Ovary (tissue), 9 donors: Measurements from ENCODE around the gene TMEM72. TPM values are rescaled to one million over a fixed set of nuclear protein-coding genes. Genes with fewer than 3 reads are reported as not detected.

Experiments
- DNase-seq, 5 donors: peaks; one replicate each; pipeline ENCODE4 v3.0.0-alpha.2; 2019 to 2020
- H3K27ac ChIP-seq, 2 donors: fragments of 200-600 bp; one replicate each; pipeline versions ENCODE4 v1.5.1 to v1.8.0; 2019 to 2022
- H3K27me3 ChIP-seq: fragments of 200-600 bp; one replicate; pipeline ENCODE4 v1.8.0; 2022
- H3K36me3 ChIP-seq: fragments of 200-600 bp; sonication (generic); one replicate; pipeline ENCODE4 v1.5.1; 2019
- H3K4me1 ChIP-seq: one replicate; pipeline ENCODE4 v1.8.1; 2013; ENCODE audit warnings: mild to moderate bottlenecking, moderate library complexity; ENCODE audit not compliant: insufficient read depth
- H3K4me3 ChIP-seq: fragments of 200-600 bp; sonication (generic); one replicate; pipeline ENCODE4 v1.5.1; 2017
- H3K9me3 ChIP-seq, 2 donors: fragments of 200-600 bp in 1 of 2; sonication (generic) in 1 of 2; one replicate each; pipeline versions ENCODE4 v1.5.1 to v1.8.1; 2013 to 2019; ENCODE audit warnings: mild to moderate bottlenecking in 1 of 2, moderate library complexity in 1 of 2
- CTCF ChIP-seq, 3 donors: fragments of 450-650 bp in 2 of 3; fragments of 200-600 bp in 1 of 3; IDR thresholded peaks; one replicate each; pipeline versions ENCODE4 v1.5.1 to v1.8.0; 2016 to 2022; ENCODE audit warnings: antibody characterized with exemption in 3 of 3, mild to moderate bottlenecking in 1 of 3
- EP300 ChIP-seq: sonication (generic); formaldehyde crosslinking; IDR thresholded peaks from one replicate; pipeline ENCODE4 v1.6.1; 2017; ENCODE audit warnings: antibody characterized with exemption
- POLR2A ChIP-seq: fragments of 450-650 bp; IDR thresholded peaks from one replicate; pipeline ENCODE4 v1.6.1; 2017; ENCODE audit warnings: antibody characterized with exemption, mild to moderate bottlenecking, moderate library complexity
- WGBS, 3 donors: extraction: QIAGEN DNeasy Blood & Tissue Kit in 1 of 3; methylation state at CpG; one replicate each; pipeline versions ENCODE4 v1.1.5 to v1.1.7; 2013 to 2017; 5-methylcytosine and 5-hydroxymethylcytosine counted together
- intact Hi-C, 4 donors: fragments of 100-400 bp; cut with DNase I; formaldehyde crosslinking; loops; one replicate each; pipeline versions ENCODE4 v1.11.0 to v1.15.1; 2022 to 2023
- polyA plus RNA-seq, 2 donors: library from polyadenylated mRNA; stranded (reverse); fragments of 200-250 nt in 1 of 2; fragments of 350-450 nt in 1 of 2; fragmentation: Illumina TruSeq in 1 of 2; extraction: RNeasy Lipid Tissue Mini Kit (QIAGEN cat#74804) in 1 of 2; gene quantifications; one replicate each; pipeline ENCODE4 v1.2.3, GENCODE V29; 2013 to 2014
- total RNA-seq, 7 donors: library from RNA; depleted of rRNA in 2 of 7; stranded (reverse); fragments of >200 nt in 2 of 7; fragmentation: NEBNext Ultra II Directional in 3 of 7; extraction: Animal tissue kit (Norgen Biotek cat#: 25700) in 3 of 7; gene quantifications; one replicate each; pipeline versions ENCODE4 v1.1.0 to v1.2.4, GENCODE V29; 2016 to 2023
- donor health status: DM: no; HTN: no; CAD: no; lungs with moderate emphysema.
- donor health status: DM: no; HTN: no; CAD: no.
- donor health status: Bipolar disorder and iron deficiency.
- donor health status: DM: yes; HTN: yes; CAD: no.
- donor health status: DM: no; HTN: no; CAD: no.
- donor health status: DM: yes; HTN: yes; CAD: no.

The TMEM72 gene
- total and polyA plus RNA-seq, 9 donors = 0.05 TPM; not detected in 8

GRCh38 chr10:44890696-44891563 lies 20.2 kb upstream of the TMEM72 start:
- no peak for DNase-seq

GRCh38 chr10:44891721-44892120 lies 19.4 kb upstream of the TMEM72 start:
- H3K27ac ChIP-seq = no peak overlapping the region
- no peaks in the 10 kb centered on the region for H3K9me3 ChIP-seq
- 83 to 98% (median 94%) methylated on average over 1 of the region's 1 CpG for WGBS, 3 donors
- no peaks in the 10 kb centered on the region for H3K27me3 ChIP-seq
- H3K4me3 ChIP-seq = no peak overlapping the region
- intact Hi-C loops = no loop called here
- no peaks in the 10 kb centered on the region for H3K4me1 ChIP-seq
- no peak for TF ChIP-seq EP300
- no peak for TF ChIP-seq CTCF (IDR thresholded peaks at IDR 0.05)
- TF ChIP-seq POLR2A = no peak
- no peaks in the 10 kb centered on the region for H3K36me3 ChIP-seq
- DNase-seq = no peak

More at GRCh38 chr10:44890696-44891563, 20.2 kb upstream of the TMEM72 start:
- 83 to 88% (median 85%) methylated on average over 6 of the region's 6 CpGs for WGBS, 3 donors
- H3K27ac ChIP-seq = no peak overlapping the region
- H3K9me3 ChIP-seq = no peaks in the 10 kb centered on the region
- H3K4me3 ChIP-seq = no peak overlapping the region
- intact Hi-C loops = no loop called here
- no peaks in the 10 kb centered on the region for H3K27me3 ChIP-seq
- no peaks in the 10 kb centered on the region for H3K4me1 ChIP-seq
- TF ChIP-seq POLR2A = no peak
- TF ChIP-seq EP300 = no peak
- no peak for TF ChIP-seq CTCF (IDR thresholded peaks at IDR 0.05)
- H3K36me3 ChIP-seq = no peaks in the 10 kb centered on the region

DNA sequence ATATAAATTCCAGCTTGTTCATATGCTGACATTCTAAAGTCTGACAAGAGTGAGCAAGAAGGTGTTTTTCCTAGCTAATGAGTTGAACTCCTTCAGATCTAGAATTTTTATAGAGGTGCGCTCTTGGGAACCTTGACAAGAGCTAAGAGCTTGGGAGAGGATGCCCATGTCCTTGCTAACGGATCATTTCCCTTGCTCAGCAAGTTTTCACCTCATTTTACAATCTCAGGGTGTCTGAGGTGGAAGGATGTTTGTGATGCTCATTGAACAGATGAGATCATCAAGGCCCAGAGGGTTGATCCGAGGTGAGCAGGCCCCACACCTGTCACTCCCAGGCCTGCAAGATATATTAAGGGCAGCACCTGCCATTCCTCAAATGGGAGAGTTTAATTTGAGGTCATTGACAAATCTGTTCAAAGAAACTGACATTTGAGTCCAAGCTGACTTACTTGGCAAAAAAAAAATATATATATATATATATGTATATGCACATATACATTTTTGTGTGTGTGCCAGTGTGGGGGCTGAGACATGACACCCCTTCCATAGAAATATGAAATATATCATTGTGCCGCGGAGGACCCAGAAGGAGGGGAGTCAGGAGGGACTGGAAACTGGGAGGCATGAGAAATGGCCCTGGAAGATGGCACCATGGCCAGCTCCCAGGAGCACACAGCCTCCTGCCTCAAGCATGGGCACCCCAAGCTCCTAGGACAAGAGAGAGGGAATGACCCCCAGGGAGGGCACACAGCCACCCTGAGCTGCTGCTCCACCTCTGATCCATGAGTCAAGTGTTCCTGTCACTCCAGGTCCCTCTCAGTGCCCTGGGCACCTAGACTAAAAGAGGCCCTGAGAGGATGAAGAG lies 17.3 kb upstream of the TMEM72 start:
- DNase-seq = no peak
- Histone ChIP-seq H3K4me3 (no peak overlapping the region), H3K36me3 (no peaks in the 10 kb centered on the region), H3K4me1 (no peaks in the 10 kb centered on the region), H3K9me3 (no peaks in the 10 kb centered on the region), H3K27ac (no peak overlapping the region), H3K27me3 (no peaks in the 10 kb centered on the region)
- intact Hi-C loops = no loop called here
- WGBS, 3 donors = 83 to 86% (median 85%) methylated on average over 5 of the region's 5 CpGs
- no peak for TF ChIP-seq CTCF (IDR thresholded peaks at IDR 0.05)
- no peak for TF ChIP-seq POLR2A
- TF ChIP-seq EP300 = no peak

- H3K27me3 ChIP-seq = no peaks in the 10 kb centered on the region
- H3K36me3 ChIP-seq = no peaks in the 10 kb centered on the region
- intact Hi-C loops = no loop called here
- H3K27ac ChIP-seq = no peak overlapping the region
- H3K9me3 ChIP-seq = no peaks in the 10 kb centered on the region
- 83 to 96% (median 88%) methylated on average over 4 of the region's 4 CpGs for WGBS, 3 donors
- TF ChIP-seq POLR2A (no peak), CTCF (IDR thresholded peaks at IDR 0.05) (no peak)
- no peaks in the 10 kb centered on the region for H3K4me1 ChIP-seq
- H3K4me3 ChIP-seq = no peak overlapping the region
- DNase-seq = no peak
Measured at GRCh38 chr10:44894691-44895090, 16.4 kb upstream of the TMEM72 start.
